Gastroesophageal sphincter (tissue), 4 donors: ENCODE results near the gene SLC48A1. TPM values are rescaled to one million over a fixed set of nuclear protein-coding genes. Genes with fewer than 3 reads are reported as not detected.

Experiments
- ATAC-seq: fragments of 150-250 bp; one replicate; pipeline ENCODE4 v1.9.1; 2016; ENCODE audit warnings: mild to moderate bottlenecking, moderate library complexity
- H3K27ac ChIP-seq, 4 donors: fragments of 200-600 bp; sonication (generic) in 3 of 4; 1 replicate in 3 of 4; 2 replicates in 1 of 4; pipeline ENCODE4 v1.5.1; 2016 to 2019
- H3K27me3 ChIP-seq: fragments of 200-600 bp; sonication (generic); one replicate; pipeline ENCODE4 v1.5.1; 2019
- H3K36me3 ChIP-seq, 2 donors: fragments of 200-600 bp; sonication (generic); one replicate each; pipeline ENCODE4 v1.5.1; 2019; ENCODE audit warnings: control low read depth in 1 of 2
- H3K4me1 ChIP-seq, 3 donors: fragments of 200-600 bp; sonication (generic); 1 replicate in 2 of 3; 2 replicates in 1 of 3; pipeline ENCODE4 v1.5.1; 2016 to 2019; ENCODE audit warnings: control low read depth in 2 of 3
- H3K4me3 ChIP-seq, 2 donors: fragments of 200-600 bp; sonication (generic); one replicate each; pipeline ENCODE4 v1.5.1; 2019; ENCODE audit warnings: mild to moderate bottlenecking in 1 of 2, moderate library complexity in 1 of 2
- H3K9me3 ChIP-seq, 3 donors: fragments of 200-600 bp; sonication (generic); one replicate each; pipeline ENCODE4 v1.5.1; 2017 to 2019; ENCODE audit warnings: control low read depth in 2 of 3
- EP300 ChIP-seq: sonication (generic); formaldehyde crosslinking; IDR thresholded peaks from one replicate; pipeline ENCODE4 v1.6.1; 2017; ENCODE audit warnings: antibody characterized with exemption, mild to moderate bottlenecking
- POLR2A ChIP-seq, 2 donors: fragments of 450-650 bp; IDR thresholded peaks; one replicate each; pipeline ENCODE4 v1.6.1; 2017; ENCODE audit warnings: antibody characterized with exemption in 2 of 2, mild to moderate bottlenecking in 2 of 2, moderate library complexity in 1 of 2
- POLR2AphosphoS5 ChIP-seq: sonication (generic); formaldehyde crosslinking; IDR thresholded peaks from one replicate; pipeline ENCODE4 v1.6.1; 2017; ENCODE audit warnings: antibody characterized with exemption
- WGBS, 2 donors: methylation state at CpG; one replicate each; pipeline ENCODE4 v1.1.5; 2018; ENCODE audit warnings: low coverage in 1 of 2; 5-methylcytosine and 5-hydroxymethylcytosine counted together
- total RNA-seq, 4 donors: library from RNA; depleted of rRNA; stranded (reverse); fragments of >200 nt; gene quantifications; one replicate each; pipeline ENCODE4 v1.1.0, GENCODE V29; 2016
- TF ChIP-seq, protein P1 (sequence below), 4 experiments: fragments of 200-600 bp in 2 of 4; fragments of 450-650 bp in 2 of 4; sonication (generic) in 1 of 4; IDR thresholded peaks; one replicate each; pipeline ENCODE4 v1.5.1; 2017 to 2019; ENCODE audit warnings: antibody characterized with exemption in 4 of 4, mild to moderate bottlenecking in 2 of 4, moderate library complexity in 2 of 4

SLC48A1 gene
- total RNA-seq, 4 donors from 2014 or later = 40.7 to 66.8 (median 53.3) TPM

- H3K9me3 ChIP-seq = no peaks in the 10 kb centered on the region
- 87 to 90% methylated on average over 2 to 3 of the region's 7 CpGs for WGBS, 2 donors
- ATAC-seq = no peak
Observed at GRCh38 chr12:47800582-47800981, 27.5 kb downstream of the SLC48A1 start.

GRCh38 chr12:47801170-47801903 is 28.3 kb downstream of the SLC48A1 start:
- TF ChIP-seq EP300 = no peak
- TF ChIP-seq, protein P1, sequence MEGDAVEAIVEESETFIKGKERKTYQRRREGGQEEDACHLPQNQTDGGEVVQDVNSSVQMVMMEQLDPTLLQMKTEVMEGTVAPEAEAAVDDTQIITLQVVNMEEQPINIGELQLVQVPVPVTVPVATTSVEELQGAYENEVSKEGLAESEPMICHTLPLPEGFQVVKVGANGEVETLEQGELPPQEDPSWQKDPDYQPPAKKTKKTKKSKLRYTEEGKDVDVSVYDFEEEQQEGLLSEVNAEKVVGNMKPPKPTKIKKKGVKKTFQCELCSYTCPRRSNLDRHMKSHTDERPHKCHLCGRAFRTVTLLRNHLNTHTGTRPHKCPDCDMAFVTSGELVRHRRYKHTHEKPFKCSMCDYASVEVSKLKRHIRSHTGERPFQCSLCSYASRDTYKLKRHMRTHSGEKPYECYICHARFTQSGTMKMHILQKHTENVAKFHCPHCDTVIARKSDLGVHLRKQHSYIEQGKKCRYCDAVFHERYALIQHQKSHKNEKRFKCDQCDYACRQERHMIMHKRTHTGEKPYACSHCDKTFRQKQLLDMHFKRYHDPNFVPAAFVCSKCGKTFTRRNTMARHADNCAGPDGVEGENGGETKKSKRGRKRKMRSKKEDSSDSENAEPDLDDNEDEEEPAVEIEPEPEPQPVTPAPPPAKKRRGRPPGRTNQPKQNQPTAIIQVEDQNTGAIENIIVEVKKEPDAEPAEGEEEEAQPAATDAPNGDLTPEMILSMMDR (IDR thresholded peaks at IDR 0.05) = peak in 3 of 4 experiments; percentile 34 to 49 (median 42)
- 63 to 71% methylated on average over 1 to 3 of the region's 7 CpGs for WGBS, 2 donors
- no peaks in the 10 kb centered on the region for H3K9me3 ChIP-seq
- H3K4me3 ChIP-seq = no peak overlapping the region
- no peaks in the 10 kb centered on the region for H3K27me3 ChIP-seq
- peaks cover 0 to 32% of the 10 kb centered on the region in 2 donors for H3K36me3 ChIP-seq
- ATAC-seq = no peak
- peaks cover 27 to 92% (median 82%) of the 10 kb centered on the region in 3 donors for H3K4me1 ChIP-seq
- H3K27ac ChIP-seq = peak overlapping the region in 3 of 4 donors; percentile 68 to 99 (median 94)

More at GRCh38 chr12:47800582-47800981, 27.5 kb downstream of the SLC48A1 start:
- peak overlapping the region in 3 of 4 donors; percentile 68 to 99 (median 94) for H3K27ac ChIP-seq
- H3K4me1 ChIP-seq = peaks cover 27 to 84% (median 74%) of the 10 kb centered on the region in 3 donors
- H3K27me3 ChIP-seq = no peaks in the 10 kb centered on the region
- no peak overlapping the region for H3K4me3 ChIP-seq
- TF ChIP-seq POLR2A (IDR thresholded peaks at IDR 0.05) (no peak), EP300 (no peak), POLR2AphosphoS5 (no peak)
- TF ChIP-seq, protein P1 (IDR thresholded peaks at IDR 0.05) = no peak
- peaks cover 0 to 39% of the 10 kb centered on the region in 2 donors for H3K36me3 ChIP-seq

- no peaks in the 10 kb centered on the region for H3K9me3 ChIP-seq
Observed at GRCh38 chr12:47801904-47802246, 28.8 kb downstream of the SLC48A1 start.

DNA sequence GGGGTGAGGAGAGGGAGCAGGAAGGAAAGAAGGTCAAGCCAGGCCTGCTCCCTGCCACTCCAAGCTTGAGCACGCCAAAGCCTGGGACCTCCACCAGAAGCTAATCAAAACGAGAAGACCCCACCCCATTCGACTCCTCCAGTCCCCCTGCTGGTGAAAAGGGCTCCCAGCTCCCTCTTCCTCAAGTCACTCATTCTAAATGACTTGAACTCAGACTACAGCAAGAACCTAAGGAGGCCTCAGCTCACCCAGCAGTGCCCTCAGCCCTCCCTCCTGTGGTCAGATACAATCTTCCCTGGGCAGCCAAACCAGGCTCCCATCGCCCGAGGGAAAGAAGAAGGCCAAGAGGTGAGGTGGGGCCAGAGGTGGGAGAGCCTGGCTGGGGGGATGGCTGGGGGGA is 29.3 kb downstream of the SLC48A1 start:
- no peaks in the 10 kb centered on the region for H3K9me3 ChIP-seq
- no peak for ATAC-seq
- H3K4me1 ChIP-seq = peaks cover 28 to 100% (median 92%) of the 10 kb centered on the region in 3 donors
- H3K36me3 ChIP-seq = peaks cover 0 to 22% of the 10 kb centered on the region in 2 donors
- H3K27me3 ChIP-seq = no peaks in the 10 kb centered on the region
- TF ChIP-seq EP300 = no peak
- TF ChIP-seq POLR2A (IDR thresholded peaks at IDR 0.05) = no peak
- TF ChIP-seq, protein P1 (IDR thresholded peaks at IDR 0.05) = no peak
- TF ChIP-seq POLR2AphosphoS5 = no peak
- no peak overlapping the region for H3K4me3 ChIP-seq
- 20 to 42% methylated on average over 1 to 2 of the region's 5 CpGs for WGBS, 2 donors
- peak overlapping the region; percentile 7 to 99 (median 81) for H3K27ac ChIP-seq

More at GRCh38 chr12:47801904-47802246, 28.8 kb downstream of the SLC48A1 start:
- TF ChIP-seq EP300 (no peak), POLR2AphosphoS5 (no peak), POLR2A (IDR thresholded peaks at IDR 0.05) (no peak)
- TF ChIP-seq, protein P1 (IDR thresholded peaks at IDR 0.05) = no peak
- H3K4me1 ChIP-seq = peaks cover 27 to 97% (median 87%) of the 10 kb centered on the region in 3 donors
- peaks cover 0 to 26% of the 10 kb centered on the region in 2 donors for H3K36me3 ChIP-seq
- WGBS, 2 donors = 59% methylated on average over 5 of the region's 9 CpGs; no CpG with 5 or more reads in 1 of the 2 donors
- no peak for ATAC-seq
- no peak overlapping the region for H3K4me3 ChIP-seq
- no peaks in the 10 kb centered on the region for H3K27me3 ChIP-seq
- peak overlapping the region; percentile 7 to 99 (median 81) for H3K27ac ChIP-seq
